Muscle of leg (tissue), 11 donors: ENCODE measurements around the gene CACNG5. TPM values are rescaled to one million over a fixed set of nuclear protein-coding genes. Genes with fewer than 3 reads are reported as not detected.

Experiments used
- DNase-seq: peaks from one replicate; pipeline ENCODE4 v3.0.0; 2013
- H3K27ac ChIP-seq: one replicate; pipeline ENCODE4 v1.5.1; 2013; ENCODE audit warnings: mild to moderate bottlenecking, low read length, control low read depth
- H3K27me3 ChIP-seq: one replicate; pipeline ENCODE4 v1.6.1; 2013; ENCODE audit warnings: low read length; ENCODE audit not compliant: control insufficient read depth, insufficient read depth
- H3K36me3 ChIP-seq: one replicate; pipeline ENCODE4 v1.6.1; 2013; ENCODE audit warnings: low read length; ENCODE audit not compliant: control insufficient read depth, insufficient read depth
- H3K4me1 ChIP-seq: one replicate; pipeline ENCODE4 v1.6.1; 2013; ENCODE audit warnings: low read length; ENCODE audit not compliant: control insufficient read depth, insufficient read depth
- H3K4me3 ChIP-seq: one replicate; pipeline ENCODE4 v1.5.1; 2013; ENCODE audit warnings: low read length, control low read depth
- H3K9me3 ChIP-seq: replicated peaks from 2 replicates; pipeline ENCODE4 v1.6.1; 2013; ENCODE audit warnings: low read depth, low read length; ENCODE audit not compliant: control insufficient read depth
- WGBS: methylation state at CpG from one replicate; pipeline ENCODE4 v1.1.5; 2013; ENCODE audit warnings: missing lambda C conversion rate; ENCODE audit not compliant: insufficient coverage; 5-methylcytosine and 5-hydroxymethylcytosine counted together
- polyA plus RNA-seq, 8 donors: library from polyadenylated mRNA; unstranded; fragments of 120-200 nt; gene quantifications; one replicate each; pipeline versions ENCODE4 v1.2.1 to v1.2.3, GENCODE V29; 2013; ENCODE audit warnings: inconsistent platforms in 1 of 8, low replicate concordance in 1 of 8; ENCODE audit not compliant: insufficient read length in 8 of 8, insufficient read depth in 1 of 8
- total RNA-seq: library from RNA; stranded (reverse); fragments of 120-200 nt; gene quantifications from one replicate; pipeline ENCODE4 v1.2.4, GENCODE V29; 2013

The CACNG5 gene
- total and polyA plus RNA-seq, 9 donors, result not detected

DNA sequence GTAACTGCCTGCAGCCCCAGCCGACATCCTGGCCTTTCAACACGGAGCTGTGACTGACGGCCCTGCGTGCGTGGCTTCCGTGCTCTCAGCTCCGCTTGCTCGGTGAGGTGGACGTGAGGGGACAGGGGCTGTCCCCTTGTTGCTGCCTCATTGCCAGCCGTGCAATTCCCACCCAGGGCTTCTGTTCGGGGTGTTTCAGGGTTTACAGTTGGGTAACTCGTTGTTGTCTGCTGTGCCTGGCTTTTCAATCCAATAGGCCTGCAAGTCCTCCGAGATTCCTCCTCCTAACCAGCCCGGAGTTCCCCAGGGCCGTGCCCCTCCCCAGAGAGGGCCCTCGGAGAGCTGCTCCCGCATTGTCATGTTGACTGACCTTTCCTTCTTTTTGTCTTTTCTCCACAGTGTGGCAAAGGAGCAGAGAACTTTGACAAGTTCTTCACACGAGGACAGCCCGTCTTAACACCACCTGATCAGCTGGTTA is 31.4 kb upstream of the CACNG5 start:
- Histone ChIP-seq H3K4me1 (no peaks in the 10 kb centered on the region), H3K36me3 (no peaks in the 10 kb centered on the region), H3K4me3 (no peak overlapping the region), H3K27ac (no peak overlapping the region), H3K27me3 (no peaks in the 10 kb centered on the region), H3K9me3 (no peaks in the 10 kb centered on the region)
- no peak for DNase-seq
- 63% methylated on average over 17 of the region's 19 CpGs for WGBS

DNA sequence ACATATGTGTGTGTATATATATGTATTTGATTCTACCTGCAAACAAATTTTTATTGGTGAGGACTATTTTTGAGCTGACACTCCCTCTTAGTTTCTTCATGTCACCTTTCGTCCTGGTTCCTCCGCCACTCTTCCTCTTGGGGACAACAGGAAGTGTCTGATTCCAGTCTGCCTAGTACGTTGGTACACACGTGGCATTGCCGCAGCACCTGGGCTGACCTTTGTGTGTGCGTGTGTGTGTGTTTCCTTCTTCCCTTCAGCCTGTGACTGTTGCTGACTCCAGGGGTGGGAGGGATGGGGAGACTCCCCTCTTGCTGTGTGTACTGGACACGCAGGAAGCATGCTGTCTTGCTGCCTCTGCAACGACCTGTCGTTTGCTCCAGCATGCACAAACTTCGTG is 29.4 kb upstream of the CACNG5 start:
- Histone ChIP-seq H3K4me3 (no peak overlapping the region), H3K27me3 (no peaks in the 10 kb centered on the region), H3K36me3 (no peaks in the 10 kb centered on the region), H3K4me1 (no peaks in the 10 kb centered on the region), H3K27ac (no peak overlapping the region), H3K9me3 (no peaks in the 10 kb centered on the region)
- no peak for DNase-seq
- 45% methylated on average over 10 of the region's 10 CpGs for WGBS

DNA sequence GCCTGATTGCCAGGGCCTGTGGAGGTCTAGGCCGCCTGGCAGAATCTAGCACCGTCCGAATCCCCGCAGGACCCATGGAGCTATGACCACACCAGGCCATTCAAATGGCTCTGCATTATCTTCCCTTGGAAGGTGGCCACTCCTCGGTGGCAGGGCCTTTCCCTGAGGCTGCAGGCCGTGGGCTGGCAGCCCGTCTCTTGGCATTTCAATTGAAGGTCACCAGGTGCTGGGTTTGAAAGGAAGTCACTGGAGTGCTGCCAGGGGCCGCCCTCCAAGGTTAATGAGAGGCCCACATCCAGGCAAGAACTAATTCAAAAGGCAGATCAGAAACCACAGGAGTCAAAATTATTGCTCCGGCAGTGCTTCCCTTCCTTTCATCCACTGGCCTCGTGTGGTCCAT is 27.7 kb upstream of the CACNG5 start:
- H3K36me3 ChIP-seq, result no peaks in the 10 kb centered on the region
- no peaks in the 10 kb centered on the region for H3K9me3 ChIP-seq
- no peaks in the 10 kb centered on the region for H3K4me1 ChIP-seq
- no peaks in the 10 kb centered on the region for H3K27me3 ChIP-seq
- no peak for DNase-seq
- 73% methylated on average over 8 of the region's 10 CpGs for WGBS
- H3K4me3 ChIP-seq, result no peak overlapping the region
- no peak overlapping the region for H3K27ac ChIP-seq

DNA sequence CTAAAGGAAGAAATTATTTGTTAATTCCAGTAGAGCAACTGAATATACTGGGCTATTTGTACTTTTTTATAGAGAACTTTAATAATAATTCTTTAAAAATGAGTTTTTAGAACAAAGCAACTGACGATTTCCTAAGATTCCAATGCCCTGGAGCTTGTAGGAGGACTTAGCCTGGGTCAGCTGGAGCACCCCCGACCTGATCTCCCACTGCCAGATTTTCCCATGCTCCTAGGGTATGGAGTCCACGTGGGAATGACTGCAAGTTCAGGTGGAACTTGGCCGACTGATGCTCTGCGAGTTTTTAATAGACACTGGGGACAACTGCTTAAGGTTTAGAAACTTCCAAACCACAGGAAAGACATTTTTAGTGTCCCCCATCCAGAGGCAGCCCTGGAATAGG is 25.5 kb upstream of the CACNG5 start:
- no peaks in the 10 kb centered on the region for H3K4me1 ChIP-seq
- H3K9me3 ChIP-seq, result no peaks in the 10 kb centered on the region
- H3K36me3 ChIP-seq, result no peaks in the 10 kb centered on the region
- no peak for DNase-seq
- H3K27me3 ChIP-seq, result no peaks in the 10 kb centered on the region
- no peak overlapping the region for H3K27ac ChIP-seq
- WGBS, result 79% methylated on average over 4 of the region's 5 CpGs
- no peak overlapping the region for H3K4me3 ChIP-seq

DNA sequence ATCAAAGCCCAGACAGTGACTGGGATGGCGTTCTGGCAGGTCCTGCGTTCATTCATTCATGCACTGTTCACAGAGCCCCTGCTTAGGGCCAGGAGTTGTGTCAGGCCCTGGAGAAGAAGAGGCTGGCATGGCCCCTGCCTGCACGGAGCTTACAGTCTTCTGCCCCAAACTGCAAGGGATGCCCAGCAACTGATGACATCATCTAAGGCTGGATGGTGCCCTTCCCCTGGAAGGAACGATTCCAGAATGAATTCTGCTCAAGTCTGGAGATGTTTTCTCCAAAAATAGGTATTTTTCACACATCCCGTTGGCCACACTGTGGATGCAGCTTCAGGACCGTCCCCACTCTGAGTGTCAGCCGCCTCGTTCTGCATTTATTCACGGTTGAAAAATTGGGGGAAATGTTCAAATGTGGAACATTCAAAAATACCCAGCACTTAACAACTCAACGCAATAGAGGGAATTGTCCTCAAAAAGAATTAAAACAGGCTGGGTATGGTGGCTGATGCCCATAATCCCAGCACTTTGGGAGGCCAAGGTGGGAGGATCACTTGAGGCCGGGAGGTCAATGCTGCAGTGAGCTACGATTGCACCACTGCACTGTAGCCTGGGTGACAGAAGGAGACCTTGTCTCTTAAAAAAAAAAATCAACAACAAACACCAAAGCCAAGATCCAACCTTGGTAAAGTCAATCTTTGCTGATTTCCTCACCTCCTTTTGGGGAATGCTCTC is 23.8 kb upstream of the CACNG5 start:
- H3K36me3 ChIP-seq, result no peaks in the 10 kb centered on the region
- no peak overlapping the region for H3K27ac ChIP-seq
- peaks cover 2% of the 10 kb centered on the region for H3K27me3 ChIP-seq
- no peaks in the 10 kb centered on the region for H3K4me1 ChIP-seq
- H3K4me3 ChIP-seq, result no peak overlapping the region
- no peaks in the 10 kb centered on the region for H3K9me3 ChIP-seq
- 76% methylated on average over 5 of the region's 12 CpGs for WGBS
- DNase-seq, result no peak

DNA sequence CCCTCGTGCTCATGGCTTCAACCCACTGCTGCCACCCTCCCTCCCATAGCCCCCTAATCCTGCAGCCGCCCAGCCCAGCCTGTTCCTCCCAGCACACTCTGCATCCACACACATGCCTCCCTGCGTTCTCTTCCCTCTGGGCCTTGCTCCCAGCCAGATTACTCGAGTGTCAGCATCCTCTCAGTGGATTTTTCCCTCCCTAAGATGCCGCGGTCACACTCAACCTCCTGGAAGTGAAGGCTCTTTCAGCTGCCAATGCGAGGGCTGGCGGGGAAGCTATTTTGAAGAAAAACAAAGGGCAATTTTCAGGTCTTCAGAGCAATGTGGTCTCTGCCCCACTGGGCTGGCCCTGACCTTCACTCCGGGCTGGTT is 23.2 kb upstream of the CACNG5 start:
- Histone ChIP-seq H3K4me1 (no peaks in the 10 kb centered on the region), H3K9me3 (no peaks in the 10 kb centered on the region), H3K27ac (no peak overlapping the region), H3K27me3 (peaks cover 2% of the 10 kb centered on the region), H3K36me3 (no peaks in the 10 kb centered on the region), H3K4me3 (no peak overlapping the region)
- DNase-seq, result no peak
- WGBS, result 69% methylated on average over 9 of the region's 9 CpGs

DNA sequence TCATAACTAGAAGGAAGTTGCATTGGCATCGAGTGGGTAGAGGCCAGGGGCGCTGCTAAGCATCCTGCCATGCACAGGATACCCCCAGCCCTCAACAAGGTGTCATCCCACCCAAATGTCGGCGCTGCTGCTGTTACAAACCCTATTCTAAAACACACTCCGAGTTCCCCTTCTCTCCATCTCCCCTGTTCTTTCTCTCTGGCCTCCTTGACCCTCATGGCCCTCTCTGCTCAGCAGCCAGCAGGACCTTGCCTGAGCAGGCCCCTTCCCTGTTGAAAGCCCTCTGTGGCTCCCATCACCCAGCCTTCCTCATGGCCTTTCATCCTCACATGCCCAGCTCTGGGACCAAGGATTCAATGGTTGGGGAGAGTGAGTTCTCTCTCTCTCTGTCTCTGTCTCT is 22.3 kb upstream of the CACNG5 start:
- Histone ChIP-seq H3K36me3 (no peaks in the 10 kb centered on the region), H3K4me3 (no peak overlapping the region), H3K9me3 (no peaks in the 10 kb centered on the region), H3K4me1 (no peaks in the 10 kb centered on the region), H3K27ac (no peak overlapping the region), H3K27me3 (peaks cover 2% of the 10 kb centered on the region)
- DNase-seq, result no peak
- 93% methylated on average over 5 of the region's 5 CpGs for WGBS

DNA sequence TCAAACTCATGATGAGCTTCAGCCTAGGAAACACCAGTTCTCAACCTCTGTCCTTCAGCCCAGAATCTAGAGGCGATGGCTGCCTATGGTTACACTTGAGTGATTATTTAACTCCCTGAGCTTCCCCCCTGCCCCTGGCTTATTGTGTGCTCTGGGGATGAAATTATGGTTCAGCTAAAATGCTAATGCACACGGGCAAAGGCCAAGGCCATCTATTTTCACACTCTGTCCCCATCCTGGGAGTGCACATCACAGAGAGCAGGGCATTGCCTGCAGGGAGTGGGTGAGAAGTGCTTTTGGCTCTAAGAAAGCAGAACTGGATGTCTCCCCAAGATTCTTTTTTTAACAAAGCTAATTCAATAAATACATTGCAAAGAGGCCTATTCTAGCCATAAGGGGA is 21.6 kb upstream of the CACNG5 start:
- no peak for DNase-seq
- no CpG with 5 or more reads among the region's 2 CpGs for WGBS
- no peak overlapping the region for H3K27ac ChIP-seq
- H3K36me3 ChIP-seq, result no peaks in the 10 kb centered on the region
- H3K9me3 ChIP-seq, result no peaks in the 10 kb centered on the region
- H3K4me3 ChIP-seq, result no peak overlapping the region
- H3K27me3 ChIP-seq, result peaks cover 2% of the 10 kb centered on the region
- H3K4me1 ChIP-seq, result no peaks in the 10 kb centered on the region

DNA sequence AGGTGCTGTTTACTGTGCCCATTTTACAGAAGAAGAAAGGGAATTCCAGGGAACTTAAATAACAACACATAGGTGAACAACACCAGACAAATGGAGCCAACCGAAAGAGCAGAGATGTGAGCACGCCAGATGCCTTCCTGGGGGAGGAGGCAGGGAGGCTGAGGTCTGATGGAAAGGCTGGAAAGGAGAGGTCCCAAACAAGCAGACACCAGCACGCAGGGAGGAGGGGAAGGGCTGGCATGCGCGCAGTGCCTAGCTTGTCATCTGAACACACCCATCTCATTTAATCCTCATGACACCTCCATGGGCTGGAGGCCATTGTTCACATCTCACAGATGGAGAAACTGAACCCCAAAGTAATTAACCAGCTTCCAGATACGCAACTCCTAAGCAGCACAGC is 20.9 kb upstream of the CACNG5 start:
- H3K4me1 ChIP-seq, result no peaks in the 10 kb centered on the region
- H3K9me3 ChIP-seq, result no peaks in the 10 kb centered on the region
- H3K36me3 ChIP-seq, result no peaks in the 10 kb centered on the region
- no CpG with 5 or more reads among the region's 6 CpGs for WGBS
- DNase-seq, result no peak
- H3K27me3 ChIP-seq, result peaks cover 2% of the 10 kb centered on the region
- no peak overlapping the region for H3K27ac ChIP-seq
- no peak overlapping the region for H3K4me3 ChIP-seq

DNA sequence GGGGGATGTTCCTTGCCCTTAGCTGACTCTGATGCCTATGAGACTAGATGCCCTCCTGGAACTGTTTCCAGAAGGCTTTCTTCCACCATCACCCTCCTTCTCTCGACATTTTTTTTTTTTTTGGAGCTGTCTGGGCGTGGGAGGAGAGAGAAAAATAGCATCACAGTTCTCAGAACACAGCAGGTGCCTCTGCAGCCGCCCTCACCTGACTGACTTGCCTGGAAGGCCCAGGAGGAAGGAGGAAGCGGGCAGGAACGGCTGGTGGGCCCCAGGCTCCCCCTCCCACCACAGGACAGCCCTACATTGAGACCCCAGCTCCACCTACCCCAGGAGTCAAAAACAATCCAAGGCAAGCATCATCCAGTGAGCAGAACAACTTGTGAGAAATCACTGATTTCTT is 20.3 kb upstream of the CACNG5 start:
- no peaks in the 10 kb centered on the region for H3K9me3 ChIP-seq
- no peak for DNase-seq
- no peak overlapping the region for H3K27ac ChIP-seq
- no peaks in the 10 kb centered on the region for H3K4me1 ChIP-seq
- WGBS, result no CpG with 5 or more reads among the region's 5 CpGs
- peaks cover 2% of the 10 kb centered on the region for H3K27me3 ChIP-seq
- H3K36me3 ChIP-seq, result no peaks in the 10 kb centered on the region
- no peak overlapping the region for H3K4me3 ChIP-seq

DNA sequence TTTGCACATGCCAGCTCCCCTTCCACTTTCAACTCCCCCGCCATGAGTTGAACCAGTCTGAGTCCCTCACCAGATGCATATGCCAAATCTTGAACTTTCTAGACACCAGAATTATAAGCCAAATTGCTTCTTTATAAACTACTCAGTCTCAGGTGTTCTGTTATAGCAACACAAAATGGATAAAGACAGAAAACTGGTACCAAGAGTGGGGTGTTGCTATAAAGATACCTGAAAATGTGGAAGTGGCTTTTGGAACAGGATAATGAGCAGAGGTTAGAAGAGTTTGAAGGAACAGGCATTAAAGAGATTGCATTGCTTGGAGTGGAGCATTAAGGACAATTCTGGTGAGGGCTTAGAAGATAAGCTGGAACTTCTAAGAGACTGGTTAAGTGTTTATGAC is 17.2 kb upstream of the CACNG5 start:
- no peaks in the 10 kb centered on the region for H3K36me3 ChIP-seq
- H3K27me3 ChIP-seq, result peaks cover 2% of the 10 kb centered on the region
- no peak overlapping the region for H3K4me3 ChIP-seq
- no peak for DNase-seq
- no peaks in the 10 kb centered on the region for H3K4me1 ChIP-seq
- H3K9me3 ChIP-seq, result no peaks in the 10 kb centered on the region
- no peak overlapping the region for H3K27ac ChIP-seq
- no CpG with 5 or more reads among the region's 1 CpG for WGBS
